DMS 273 (cell line): ENCODE measurements around the gene CLMN.
A peak's percentile ranks its signal among the peaks of the same experiment; 100 is the strongest.

Experiments
- DNase-seq: peaks from one replicate; lab custom pipeline; 2025; ENCODE audit not compliant: unreplicated experiment; lab: John Stamatoyannopoulos, UW

Gene CLMN

GRCh38 chr14:95264271-95264973 lies 55.3 kb downstream of the CLMN start:
- no peak for DNase-seq

DNA sequence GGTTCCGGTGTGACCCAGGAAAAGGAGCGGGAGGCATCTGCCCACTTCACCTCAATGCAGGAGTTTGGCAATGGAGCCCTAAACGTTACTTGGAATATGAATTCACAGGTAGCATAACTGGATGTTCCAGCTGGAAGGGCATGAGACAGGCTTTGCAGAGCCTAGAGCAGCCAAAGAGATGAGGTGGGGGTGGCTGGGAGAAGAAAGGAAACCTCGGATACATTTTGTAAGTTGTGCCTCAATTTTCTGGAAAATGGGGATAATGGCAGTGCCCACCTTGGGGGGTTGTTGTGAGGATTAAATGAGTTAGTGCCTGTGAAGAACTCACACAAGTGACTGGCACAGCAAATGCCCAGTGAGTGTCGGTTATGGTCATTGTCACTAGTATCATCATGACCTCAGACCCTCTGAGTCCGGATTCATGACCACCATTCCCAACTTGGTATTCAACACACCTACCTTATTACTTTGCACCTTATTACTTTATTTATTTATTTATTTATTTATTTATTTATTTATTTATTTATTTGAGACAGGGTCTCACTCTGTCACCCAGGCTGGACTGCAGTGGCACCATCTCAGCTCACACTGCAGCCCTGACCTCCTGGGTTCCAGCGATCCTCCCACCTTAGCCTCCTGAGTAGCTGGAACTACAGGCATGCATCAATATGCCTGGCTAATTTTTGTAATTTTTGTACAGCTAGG lies 56.0 kb downstream of the CLMN start:
- DNase-seq = no peak

DNA sequence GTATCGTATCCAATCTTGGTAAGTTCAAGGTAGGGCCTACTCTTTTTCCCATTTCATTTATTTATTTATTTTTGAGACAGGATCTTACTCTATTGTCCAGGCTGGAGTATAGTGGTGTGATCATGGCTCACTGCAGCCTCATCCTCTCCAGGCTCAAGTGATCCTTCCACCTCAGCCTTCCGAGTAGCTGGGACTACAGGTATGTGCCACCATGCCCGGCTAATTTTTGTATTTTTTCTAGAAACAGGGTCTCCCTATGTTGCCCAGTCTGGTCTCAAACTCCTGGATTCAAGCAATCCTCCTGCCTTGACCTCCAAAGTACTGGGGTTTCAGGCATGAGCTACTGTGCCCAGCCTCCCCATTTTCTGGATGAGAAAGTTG lies 57.2 kb downstream of the CLMN start:
- no peak for DNase-seq

DNA sequence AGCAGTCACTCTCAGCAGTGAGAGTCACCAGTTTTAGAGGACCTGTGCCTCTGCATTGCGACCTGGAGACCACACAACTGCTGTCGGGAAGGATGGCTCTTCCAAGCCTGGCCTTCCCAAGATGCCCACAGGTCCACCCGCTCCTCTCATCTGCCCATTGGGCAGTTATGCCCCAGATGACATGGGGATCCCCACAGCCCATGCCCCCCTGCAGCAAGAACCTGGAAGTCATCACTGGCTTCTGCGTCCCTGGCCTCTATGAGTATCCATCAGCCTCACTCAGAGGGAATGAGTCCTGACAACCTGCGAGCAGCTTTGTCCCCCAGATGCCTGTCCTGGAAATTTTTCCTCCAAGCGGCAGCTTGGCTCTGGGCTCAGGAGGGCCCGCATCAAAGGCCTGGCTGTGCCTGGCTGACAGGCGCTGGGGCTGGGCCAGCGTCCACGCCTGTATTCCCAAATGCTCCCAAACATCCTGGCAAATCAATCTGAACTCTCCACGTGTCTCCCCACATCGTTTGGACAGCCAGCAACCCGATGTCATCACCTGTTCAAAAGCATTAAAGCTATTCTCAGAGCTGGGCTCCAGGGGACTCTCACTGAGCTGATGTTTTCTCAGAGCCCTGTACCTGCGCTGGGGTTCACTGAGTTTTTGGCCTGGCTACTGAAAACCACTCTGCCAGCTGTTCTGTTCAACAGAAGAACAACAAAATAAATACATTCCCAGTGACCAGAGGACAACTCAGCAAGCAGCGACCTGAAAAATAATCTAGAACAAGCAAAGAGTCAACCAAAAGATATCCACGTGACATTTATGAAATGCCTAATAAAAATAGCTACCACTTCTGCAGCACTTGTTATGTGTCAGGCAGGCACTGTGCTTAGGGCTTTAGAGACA lies 57.8 kb downstream of the CLMN start:
- no peak for DNase-seq

DNA sequence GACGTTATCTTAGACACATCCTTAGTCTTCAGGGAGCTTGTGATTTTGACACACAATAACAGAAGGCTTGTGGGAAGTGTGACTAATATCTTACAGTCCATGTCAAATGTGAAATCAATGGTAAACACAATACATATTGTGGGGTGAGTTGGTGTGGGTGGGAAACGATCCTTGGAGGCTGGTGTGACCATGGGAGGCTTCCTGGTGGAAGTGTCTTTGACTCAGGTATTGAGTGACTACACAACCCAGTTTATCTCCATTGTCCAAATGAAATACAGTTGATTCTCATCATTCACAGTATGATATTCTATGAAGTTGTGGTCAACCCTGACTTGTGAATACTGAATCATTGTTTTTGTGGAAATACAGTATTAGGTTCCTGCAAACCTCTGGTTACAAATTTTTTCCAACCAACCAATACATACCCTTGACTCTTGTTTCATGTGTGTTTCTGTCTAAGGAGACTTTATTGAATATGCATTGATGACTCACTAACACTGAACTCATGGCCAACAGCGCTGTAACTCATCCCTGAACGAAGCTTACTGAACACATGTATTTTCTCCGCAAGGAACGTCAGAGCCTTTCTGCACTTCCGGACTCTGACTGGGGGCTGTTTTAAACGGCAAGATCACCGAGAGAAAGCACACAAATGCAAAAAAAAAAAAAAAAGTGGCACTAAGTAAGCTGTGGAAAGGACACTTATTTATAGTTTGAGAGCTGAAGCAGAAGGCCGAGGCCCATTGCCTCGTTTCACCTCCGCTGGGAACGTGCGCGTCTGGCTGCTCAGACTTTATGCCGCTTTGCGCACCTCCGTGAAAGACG lies 59.0 kb downstream of the CLMN start:
- no peak for DNase-seq

DNA sequence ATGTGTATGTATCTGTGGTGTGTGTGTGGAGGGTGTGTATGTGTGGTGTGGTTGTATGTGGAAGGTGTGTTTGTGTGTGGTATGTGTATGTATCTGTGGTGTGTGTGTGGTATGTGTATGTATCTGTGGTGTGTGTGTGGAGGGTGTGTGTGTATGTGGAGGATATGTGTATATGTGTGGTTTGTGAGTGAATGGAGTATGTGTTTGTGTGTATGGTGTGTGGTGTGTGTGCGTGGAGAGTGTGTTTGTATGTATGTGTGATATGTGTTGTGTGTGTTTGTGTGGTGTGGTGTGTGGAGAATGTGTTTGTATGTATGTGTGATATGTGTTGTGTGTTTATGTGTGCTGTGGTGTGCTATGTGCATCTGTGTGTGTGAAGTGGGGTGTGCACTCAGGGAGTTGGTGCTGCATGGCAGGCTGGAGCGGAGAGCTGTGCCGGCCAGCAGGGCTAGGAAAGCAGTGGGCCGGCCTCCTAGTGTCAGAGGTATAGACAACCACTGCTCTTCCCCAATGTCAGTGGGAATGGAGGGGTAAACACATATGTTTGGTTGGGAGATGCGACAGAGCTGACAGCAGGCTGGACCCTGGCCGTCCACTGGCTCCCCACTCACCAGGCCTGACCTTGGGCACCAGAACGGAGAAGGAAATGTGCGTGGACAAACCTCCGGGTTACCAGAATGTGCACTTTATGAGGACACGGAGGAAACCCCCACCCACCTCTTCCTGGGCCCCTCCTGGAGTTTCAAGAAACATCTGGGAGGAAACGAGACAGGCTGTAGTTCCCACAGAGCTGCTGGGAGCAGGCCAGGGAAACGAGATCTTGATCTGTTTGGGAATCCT lies 60.7 kb downstream of the CLMN start:
- peak; percentile 30 for DNase-seq

GRCh38 chr14:95258156-95258555 lies 61.6 kb downstream of the CLMN start:
- DNase-seq = no peak

GRCh38 chr14:95257521-95257920 lies 62.2 kb downstream of the CLMN start:
- DNase-seq = no peak

- DNase-seq = no peak
Observed at GRCh38 chr14:95256776-95257060, 63.0 kb downstream of the CLMN start.

- DNase-seq = no peak
Observed at GRCh38 chr14:95256002-95256775, 63.5 kb downstream of the CLMN start.

DNA sequence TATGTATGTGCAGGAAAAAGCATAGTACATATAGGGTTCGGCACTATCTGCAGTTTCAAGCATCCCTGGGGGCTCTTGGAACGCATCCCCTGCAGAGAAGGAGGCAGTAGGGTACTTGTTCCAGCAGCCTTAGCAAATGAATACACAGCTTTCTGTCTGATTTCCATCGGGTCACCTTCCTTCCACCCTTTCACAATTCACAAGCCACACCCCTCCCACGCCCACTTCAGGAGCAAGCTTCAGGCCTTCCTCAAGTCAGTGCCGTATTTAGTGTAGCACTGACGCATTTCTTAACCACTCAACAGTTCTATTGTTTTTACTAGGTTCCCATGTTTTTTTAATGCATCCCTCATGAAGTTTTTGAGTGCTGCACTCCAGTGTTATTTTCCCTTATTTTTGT lies 64.2 kb downstream of the CLMN start:
- DNase-seq = no peak

GRCh38 chr14:95255013-95255412 lies 64.7 kb downstream of the CLMN start:
- DNase-seq = no peak

- DNase-seq = no peak
Observed at GRCh38 chr14:95254288-95254687, 65.4 kb downstream of the CLMN start.

DNA sequence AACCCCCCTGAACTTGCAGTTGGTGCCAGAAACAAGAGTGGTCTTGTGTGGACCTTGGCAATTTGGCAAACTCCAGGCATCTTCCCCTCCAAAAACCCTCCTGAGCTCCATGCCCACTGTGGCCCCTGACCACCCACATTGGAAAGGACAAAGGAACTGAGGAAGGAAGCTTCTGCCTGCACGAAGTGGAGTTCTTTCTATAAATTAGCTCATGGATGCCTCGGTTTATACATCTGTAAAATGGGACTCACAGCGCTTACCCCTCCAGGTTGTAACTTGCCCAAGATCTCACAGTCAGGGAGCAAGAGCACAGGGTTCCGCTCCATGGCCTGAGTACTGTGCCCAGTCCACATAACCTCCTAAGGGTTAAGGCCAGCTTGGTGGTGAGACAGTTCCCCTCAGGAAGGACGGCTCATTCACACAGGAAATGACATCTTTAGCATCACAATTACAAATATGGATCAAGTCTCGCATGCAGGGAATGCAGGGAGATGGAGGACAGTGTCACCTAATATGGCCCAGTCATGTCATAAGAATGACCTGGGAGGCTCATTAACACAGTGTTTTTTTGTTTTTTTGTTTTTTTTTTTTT lies 66.6 kb downstream of the CLMN start:
- DNase-seq = no peak

DNA sequence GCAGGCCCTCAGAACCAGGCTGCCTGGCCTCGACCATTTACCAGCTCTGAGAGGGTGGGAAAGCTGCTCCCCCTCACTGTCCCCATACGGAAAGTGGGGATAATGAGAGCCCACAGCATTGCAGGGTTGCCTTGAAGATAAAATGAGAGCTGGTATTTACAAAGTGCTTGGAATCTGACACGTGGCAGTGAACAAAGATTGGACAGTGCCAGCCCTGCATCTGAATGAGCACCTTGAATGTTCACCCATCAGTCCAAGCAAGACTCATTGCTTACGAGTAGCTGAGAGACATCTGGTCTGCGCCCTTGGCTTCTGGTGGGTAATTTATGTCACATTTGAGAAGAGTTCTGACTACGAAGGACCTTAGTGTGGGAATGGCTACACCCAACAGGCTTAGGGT lies 67.5 kb downstream of the CLMN start:
- no peak for DNase-seq

- no peak for DNase-seq
Observed at GRCh38 chr14:95250936-95251335, 68.8 kb downstream of the CLMN start.

GRCh38 chr14:95250140-95250769 lies 69.5 kb downstream of the CLMN start:
- DNase-seq = no peak

DNA sequence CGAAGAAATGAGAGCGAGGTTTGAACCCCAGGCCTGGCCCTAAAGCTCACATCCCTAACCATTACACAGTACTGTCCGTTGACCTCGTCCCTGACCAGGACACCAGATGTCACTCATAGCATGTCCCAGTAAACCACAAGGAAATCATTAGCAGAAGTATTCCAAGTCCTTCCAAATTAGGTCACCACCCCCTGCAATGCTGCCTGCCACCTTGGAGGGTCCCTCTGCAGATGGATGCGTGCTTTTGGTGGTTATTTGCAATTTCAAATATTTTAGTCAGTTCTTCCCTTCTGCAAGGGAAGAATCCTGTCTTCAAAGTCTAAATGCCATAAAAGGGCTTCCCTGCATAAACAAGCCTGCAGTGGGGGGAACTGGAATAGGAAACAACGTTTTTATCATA lies 71.3 kb downstream of the CLMN start:
- no peak for DNase-seq

DNA sequence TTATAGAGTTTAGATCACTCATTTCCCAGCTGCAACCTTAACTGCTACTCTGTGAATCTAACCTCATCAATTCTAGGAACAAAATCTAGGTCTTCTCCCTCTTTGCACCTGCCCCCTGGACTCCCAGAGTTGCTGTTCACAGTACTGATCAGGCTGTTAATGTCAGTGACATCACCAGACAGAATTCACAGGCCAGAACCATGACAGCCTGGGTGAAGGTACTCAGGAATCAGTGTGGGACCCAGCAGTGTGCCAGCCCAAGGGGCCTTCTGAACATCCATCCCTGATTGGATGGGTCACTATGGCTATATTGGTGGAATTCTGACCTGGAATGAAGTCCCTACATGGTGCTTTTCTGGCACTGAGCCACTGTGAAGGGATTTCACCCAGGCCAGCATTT lies 72.8 kb downstream of the CLMN start:
- DNase-seq = no peak
